Thyroid gland (tissue), 4 donors: ENCODE results near the gene MRPL37. TPM values are rescaled to one million over a fixed set of nuclear protein-coding genes. Genes with fewer than 3 reads are reported as not detected.
"Not testable (repeated sequence)": the region's sequence is repeated elsewhere in the genome, so short reads cannot be mapped to it uniquely, and the experiment has no call there.

Experiments used
- DNase-seq, 2 donors: peaks; one replicate each; pipeline ENCODE4 v3.0.0-alpha.2; 2019
- H3K27ac ChIP-seq, 3 donors: fragments of 200-600 bp; sonication (generic); 1 replicate in 2 of 3; 2 replicates in 1 of 3; pipeline ENCODE4 v1.5.1; 2016 to 2019; ENCODE audit warnings: mild to moderate bottlenecking in 1 of 3, moderate library complexity in 1 of 3
- H3K27me3 ChIP-seq: fragments of 200-600 bp; sonication (generic); one replicate; pipeline ENCODE4 v1.5.1; 2019
- H3K36me3 ChIP-seq, 2 donors: fragments of 200-600 bp; sonication (generic); one replicate each; pipeline ENCODE4 v1.5.1; 2016 to 2019
- H3K4me1 ChIP-seq, 2 donors: fragments of 200-600 bp; sonication (generic); one replicate each; pipeline ENCODE4 v1.5.1; 2017 to 2019
- H3K4me3 ChIP-seq, 3 donors: fragments of 200-600 bp; sonication (generic); replicated peaks in 1 of 3; 1 replicate in 2 of 3; 2 replicates in 1 of 3; pipeline ENCODE4 v1.5.1; 2016; ENCODE audit warnings: mild to moderate bottlenecking in 1 of 3
- H3K9me3 ChIP-seq: fragments of 200-600 bp; sonication (generic); one replicate; pipeline ENCODE4 v1.5.1; 2017
- CTCF ChIP-seq, 6 experiments: fragments of 200-600 bp in 3 of 6; fragments of 450-650 bp in 3 of 6; sonication (generic) in 3 of 6; IDR thresholded peaks; one replicate each; pipeline ENCODE4 v1.5.1; 2016 to 2019; ENCODE audit warnings: antibody characterized with exemption in 6 of 6, mild to moderate bottlenecking in 2 of 6, inconsistent platforms in 1 of 6, moderate library complexity in 1 of 6
- POLR2A ChIP-seq, 2 donors: fragments of 450-650 bp; IDR thresholded peaks; one replicate each; pipeline ENCODE4 v1.6.1; 2017; ENCODE audit warnings: antibody characterized with exemption in 2 of 2, mild to moderate bottlenecking in 2 of 2, moderate library complexity in 1 of 2
- WGBS, 2 donors: methylation state at CpG; one replicate each; pipeline ENCODE4 v1.1.5; 2017; 5-methylcytosine and 5-hydroxymethylcytosine counted together
- intact Hi-C: fragments of 100-400 bp; cut with DNase I; formaldehyde crosslinking; loops from one replicate; pipeline ENCODE4 v1.15.1; 2023
- total RNA-seq, 4 donors: library from RNA; depleted of rRNA; stranded (reverse); fragments of >200 nt; gene quantifications; one replicate each; pipeline ENCODE4 v1.2.3, GENCODE V29; 2016

Gene MRPL37
- total RNA-seq, 4 donors from 2014 or later: 29.8 to 71.3 (median 48.0) TPM

- H3K27me3 ChIP-seq: no peaks in the 10 kb centered on the region
- no peaks in the 10 kb centered on the region for H3K36me3 ChIP-seq
- no peak overlapping the region for H3K27ac ChIP-seq
- TF ChIP-seq CTCF (IDR thresholded peaks at IDR 0.05): no peak
- TF ChIP-seq POLR2A (IDR thresholded peaks at IDR 0.05): no peak
- DNase-seq: no peak
- H3K4me3 ChIP-seq: no peak overlapping the region
- intact Hi-C loops: no loop called here
- no peaks in the 10 kb centered on the region for H3K9me3 ChIP-seq
- H3K4me1 ChIP-seq: no peaks in the 10 kb centered on the region
- 63 to 76% methylated on average over 3 of the region's 3 CpGs for WGBS, 2 donors
Observed at GRCh38 chr1:54160351-54160750, 39.6 kb upstream of the MRPL37 start.

- H3K27ac ChIP-seq: no peak overlapping the region
Observed at GRCh38 chr1:54161495-54162168, 38.3 kb upstream of the MRPL37 start.

GRCh38 chr1:54163051-54163450 lies 36.9 kb upstream of the MRPL37 start:
- H3K27ac ChIP-seq: no peak overlapping the region
- no peaks in the 10 kb centered on the region for H3K9me3 ChIP-seq
- H3K4me3 ChIP-seq: no peak overlapping the region
- intact Hi-C loops: no loop called here
- no peaks in the 10 kb centered on the region for H3K4me1 ChIP-seq
- no peak for TF ChIP-seq POLR2A (IDR thresholded peaks at IDR 0.05)
- no peak for TF ChIP-seq CTCF (IDR thresholded peaks at IDR 0.05)
- DNase-seq: no peak
- H3K27me3 ChIP-seq: no peaks in the 10 kb centered on the region
- 77 to 80% methylated on average over 1 to 3 of the region's 3 CpGs for WGBS, 2 donors
- no peaks in the 10 kb centered on the region for H3K36me3 ChIP-seq

More at GRCh38 chr1:54161495-54162168, 38.3 kb upstream of the MRPL37 start:
- Histone ChIP-seq H3K4me3 (no peak overlapping the region), H3K27me3 (no peaks in the 10 kb centered on the region), H3K36me3 (no peaks in the 10 kb centered on the region), H3K9me3 (no peaks in the 10 kb centered on the region), H3K4me1 (no peaks in the 10 kb centered on the region)
- intact Hi-C loops: no loop called here
- WGBS, 2 donors: 79 to 85% methylated on average over 6 of the region's 6 CpGs
- DNase-seq: no peak
- no peak for TF ChIP-seq POLR2A (IDR thresholded peaks at IDR 0.05)
- no peak for TF ChIP-seq CTCF (IDR thresholded peaks at IDR 0.05)

- Histone ChIP-seq H3K27me3 (no peaks in the 10 kb centered on the region), H3K27ac (no peak overlapping the region), H3K4me1 (no peaks in the 10 kb centered on the region), H3K4me3 (no peak overlapping the region), H3K36me3 (no peaks in the 10 kb centered on the region), H3K9me3 (no peaks in the 10 kb centered on the region)
- 78 to 84% methylated on average over 5 of the region's 5 CpGs for WGBS, 2 donors
- TF ChIP-seq CTCF (IDR thresholded peaks at IDR 0.05) (no peak), POLR2A (IDR thresholded peaks at IDR 0.05) (no peak)
- intact Hi-C loops: no loop called here
- no peak for DNase-seq
Observed at GRCh38 chr1:54163573-54163972, 36.4 kb upstream of the MRPL37 start.

- Histone ChIP-seq H3K9me3 (no peaks in the 10 kb centered on the region), H3K27me3 (no peaks in the 10 kb centered on the region), H3K4me1 (no peaks in the 10 kb centered on the region), H3K27ac (no peak overlapping the region), H3K4me3 (no peak overlapping the region), H3K36me3 (no peaks in the 10 kb centered on the region)
- intact Hi-C loops: no loop called here
- no peak for TF ChIP-seq CTCF (IDR thresholded peaks at IDR 0.05)
- TF ChIP-seq POLR2A (IDR thresholded peaks at IDR 0.05): no peak
- WGBS, 2 donors: 83 to 88% methylated on average over 11 to 12 of the region's 15 CpGs
- DNase-seq: no peak
Observed at GRCh38 chr1:54165146-54165545, 34.8 kb upstream of the MRPL37 start.

GRCh38 chr1:54166357-54166756 lies 33.6 kb upstream of the MRPL37 start:
- intact Hi-C loops, H3K4me1 ChIP-seq, H3K27ac ChIP-seq, DNase-seq, H3K36me3 ChIP-seq, H3K9me3 ChIP-seq, H3K27me3 ChIP-seq, H3K4me3 ChIP-seq: not testable (repeated sequence)
- WGBS, 2 donors: 94 to 96% methylated on average over 8 of the region's 8 CpGs
